SKM-1 treated with dmso at 0.1 percent for 144 hours (cell line): Measurements from ENCODE around the gene FREY1.

Experiments used
- DNase-seq: peaks from one replicate; lab custom pipeline; 2025; ENCODE audit not compliant: unreplicated experiment; lab: John Stamatoyannopoulos, UW

Gene FREY1

DNA sequence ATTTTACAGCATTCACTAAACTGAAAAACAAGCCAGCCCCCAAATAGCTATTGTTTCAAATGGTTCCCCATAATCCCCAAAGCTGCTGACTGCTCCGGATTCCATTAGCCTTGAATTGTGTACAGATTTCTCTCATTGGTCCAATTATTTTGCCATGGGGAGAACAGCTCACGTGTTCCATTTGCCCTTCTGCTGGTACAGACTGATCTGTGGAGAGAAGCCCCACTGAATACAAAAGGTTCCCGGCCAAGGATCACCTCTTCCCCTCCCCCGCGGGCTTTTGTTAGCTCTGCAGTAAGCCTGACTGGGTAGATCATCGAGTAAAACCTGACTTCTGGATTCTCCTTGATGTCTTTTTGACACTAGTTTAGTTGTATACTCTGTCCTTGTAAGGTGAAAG lies 30.7 kb downstream of the FREY1 start:
- no peak for DNase-seq

DNA sequence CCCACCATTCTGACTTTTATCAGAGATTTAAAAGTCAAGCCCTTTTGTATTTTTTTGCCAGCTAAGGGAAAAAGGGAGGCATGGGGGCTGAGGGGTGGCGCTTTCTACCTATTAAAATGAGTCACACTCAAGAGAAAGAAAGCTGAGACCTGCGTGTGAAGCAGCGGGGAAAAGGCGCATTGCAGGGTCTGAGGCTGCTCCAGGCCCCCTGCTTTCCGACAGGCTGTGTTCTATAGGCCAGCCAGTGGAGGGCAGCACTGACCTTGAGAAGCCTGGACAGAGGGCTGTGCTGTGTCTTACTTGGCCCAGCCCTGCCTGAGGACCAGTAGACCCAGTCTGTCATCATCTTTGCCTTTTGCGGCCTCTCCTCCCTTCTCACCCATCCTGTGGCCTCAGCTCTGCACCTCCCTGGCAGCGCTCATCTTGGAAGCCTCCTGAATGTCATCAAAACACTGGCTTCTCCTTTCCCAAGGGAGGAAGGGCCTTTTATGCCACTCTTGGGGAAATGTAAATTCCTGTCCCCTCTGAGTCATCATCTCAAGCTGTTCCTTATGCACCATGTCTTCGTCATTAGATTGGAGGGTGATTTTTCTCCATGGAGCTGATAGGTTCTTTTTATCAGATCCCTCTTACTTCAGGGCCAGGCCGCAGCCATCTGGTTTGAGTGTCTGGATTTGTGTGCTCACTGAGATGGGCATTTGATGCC lies 34.3 kb downstream of the FREY1 start:
- peak; percentile 10 for DNase-seq

DNA sequence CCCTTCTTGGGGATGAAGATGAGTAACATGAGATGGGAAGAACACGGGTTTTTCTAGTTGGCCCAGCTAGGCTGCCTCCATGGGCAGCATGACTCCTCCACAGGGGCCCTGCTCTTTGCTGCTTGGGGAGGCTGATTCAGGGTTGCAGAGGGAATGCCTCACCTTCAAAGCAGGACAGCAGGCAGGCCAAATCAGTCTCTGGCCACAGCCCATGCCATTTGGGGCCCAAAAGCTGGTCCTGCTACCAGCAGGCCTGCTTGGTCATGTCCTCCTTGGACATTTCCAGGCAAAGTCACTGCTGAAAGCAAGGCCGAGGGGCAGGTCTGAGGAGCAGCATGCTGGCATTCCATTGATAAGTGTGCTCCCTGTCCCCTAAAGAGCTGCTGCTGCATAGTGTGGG lies 35.4 kb downstream of the FREY1 start:
- no peak for DNase-seq

DNA sequence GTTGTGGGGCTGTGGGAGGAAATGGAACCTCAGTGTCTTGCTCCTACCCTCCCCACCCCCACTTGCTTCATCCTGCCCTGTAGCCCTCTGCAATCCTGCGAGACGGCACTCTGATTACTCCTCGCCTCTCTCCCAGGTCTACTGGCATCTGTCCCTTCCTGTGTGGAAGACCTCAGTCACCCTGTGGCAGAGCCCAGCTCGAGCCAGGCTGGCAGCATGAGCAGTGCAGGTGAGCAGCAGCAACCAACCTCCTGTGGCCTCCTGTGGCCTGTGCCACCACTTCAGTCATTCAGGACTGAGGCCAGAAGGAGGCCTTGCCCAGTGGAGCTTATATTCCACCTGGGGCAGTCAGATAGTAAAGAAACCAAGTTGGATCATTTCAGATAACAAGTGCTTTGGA lies 36.4 kb downstream of the FREY1 start:
- no peak for DNase-seq

DNA sequence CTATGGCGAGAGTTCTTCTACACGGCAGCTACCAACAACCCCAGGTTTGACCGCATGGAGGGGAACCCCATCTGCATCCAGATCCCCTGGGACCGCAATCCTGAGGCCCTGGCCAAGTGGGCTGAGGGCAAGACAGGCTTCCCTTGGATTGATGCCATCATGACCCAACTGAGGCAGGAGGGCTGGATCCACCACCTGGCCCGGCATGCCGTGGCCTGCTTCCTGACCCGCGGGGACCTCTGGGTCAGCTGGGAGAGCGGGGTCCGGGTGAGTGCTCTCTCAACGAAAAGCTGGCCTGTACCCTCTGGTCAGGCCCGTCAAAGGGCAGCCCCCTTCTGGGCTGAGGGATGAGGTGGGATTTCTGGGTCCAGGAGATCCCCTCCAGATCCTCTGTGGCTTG lies 37.5 kb downstream of the FREY1 start:
- no peak for DNase-seq

DNA sequence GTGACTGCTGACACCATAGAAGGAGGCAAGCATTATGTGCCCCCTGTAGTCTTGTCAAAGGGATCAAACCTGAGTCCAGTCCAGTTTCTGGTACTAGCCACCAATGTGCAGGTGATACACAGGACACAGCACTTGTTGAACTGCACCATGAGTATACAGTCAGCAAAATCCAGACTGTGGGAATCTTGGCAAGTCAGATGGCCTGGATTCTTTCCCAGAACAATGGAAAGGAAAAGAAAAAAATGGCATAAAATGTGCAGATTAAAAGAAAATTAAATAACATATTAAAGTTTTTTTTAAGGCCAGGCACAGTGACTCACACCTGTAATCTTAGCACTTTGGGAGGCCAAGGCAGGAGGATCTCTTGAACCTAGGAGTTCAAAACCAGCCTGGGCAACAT lies 43.0 kb downstream of the FREY1 start:
- no peak for DNase-seq

DNA sequence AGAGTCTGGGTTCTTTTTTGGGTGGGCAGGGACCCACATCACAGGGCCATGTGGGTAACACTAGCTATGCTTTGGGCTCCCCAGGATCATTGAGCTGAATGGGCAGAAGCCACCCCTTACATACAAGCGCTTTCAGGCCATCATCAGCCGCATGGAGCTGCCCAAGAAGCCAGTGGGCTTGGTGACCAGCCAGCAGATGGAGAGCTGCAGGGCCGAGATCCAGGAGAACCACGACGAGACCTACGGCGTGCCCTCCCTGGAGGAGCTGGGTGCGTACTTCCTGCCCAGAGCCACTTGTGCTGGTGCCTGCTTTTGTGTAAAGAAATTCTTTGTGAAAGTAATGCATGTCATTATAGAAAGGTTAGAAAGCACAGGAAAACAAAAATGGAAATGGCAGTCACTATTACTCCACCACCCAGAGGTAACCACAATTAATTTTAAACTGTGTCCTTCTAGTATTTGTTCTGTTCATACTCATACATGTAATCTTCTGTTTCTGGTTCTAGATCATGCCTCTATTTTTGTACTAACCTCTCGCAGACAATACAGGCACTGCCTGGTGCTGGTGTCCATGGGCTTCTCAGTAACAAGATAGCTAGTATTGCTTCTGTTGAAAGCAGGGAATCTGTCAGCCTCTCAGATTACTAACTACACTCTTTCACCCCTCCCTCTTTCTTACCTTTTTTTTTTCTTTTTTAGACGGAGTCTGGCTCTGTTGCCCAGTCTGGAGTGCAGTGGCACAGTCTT lies 46.1 kb downstream of the FREY1 start:
- DNase-seq = no peak

DNA sequence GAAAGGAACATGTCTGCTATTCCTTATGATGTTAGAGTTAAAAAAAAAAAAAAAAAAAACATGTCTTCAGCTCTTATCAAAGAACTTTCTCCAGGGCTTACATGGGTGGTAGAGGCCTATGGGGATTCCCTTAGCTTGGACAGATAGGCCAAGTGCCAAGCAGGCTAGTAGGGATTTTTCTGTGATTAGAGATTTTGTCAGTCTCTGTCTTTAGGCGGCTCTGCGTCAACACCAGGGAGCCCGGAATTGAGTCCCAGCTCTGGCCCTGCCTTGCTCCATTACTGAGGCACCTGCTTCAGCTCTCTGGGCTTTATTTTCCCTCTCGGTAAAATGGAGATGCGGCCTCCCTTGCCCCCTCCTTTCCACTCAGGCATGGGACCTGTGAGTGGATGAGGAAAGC lies 46.7 kb downstream of the FREY1 start:
- DNase-seq = no peak

DNA sequence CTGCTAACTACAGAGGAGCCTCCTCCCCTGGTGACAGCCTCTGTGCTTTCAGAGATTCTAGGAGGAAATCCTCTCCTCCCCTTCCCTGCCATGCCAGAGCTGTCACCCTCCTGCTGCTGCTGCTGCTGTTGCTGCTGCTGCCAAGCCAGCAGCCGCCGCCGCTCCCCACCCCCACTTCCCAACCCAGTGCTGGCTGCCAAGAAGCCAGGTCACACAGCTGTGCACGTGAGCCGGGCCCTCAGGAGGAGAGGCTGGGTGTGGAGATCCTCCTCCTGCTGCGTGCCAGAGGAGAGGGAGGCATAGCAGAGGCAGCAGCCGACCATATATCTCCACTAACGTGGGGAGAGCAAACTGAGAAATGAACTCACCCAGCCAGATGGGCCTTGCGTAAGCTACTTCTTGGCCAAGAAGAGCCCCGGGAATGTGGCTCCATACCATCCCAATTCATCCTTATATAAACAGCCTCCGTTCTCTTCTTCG lies 47.4 kb downstream of the FREY1 start:
- DNase-seq = no peak

DNA sequence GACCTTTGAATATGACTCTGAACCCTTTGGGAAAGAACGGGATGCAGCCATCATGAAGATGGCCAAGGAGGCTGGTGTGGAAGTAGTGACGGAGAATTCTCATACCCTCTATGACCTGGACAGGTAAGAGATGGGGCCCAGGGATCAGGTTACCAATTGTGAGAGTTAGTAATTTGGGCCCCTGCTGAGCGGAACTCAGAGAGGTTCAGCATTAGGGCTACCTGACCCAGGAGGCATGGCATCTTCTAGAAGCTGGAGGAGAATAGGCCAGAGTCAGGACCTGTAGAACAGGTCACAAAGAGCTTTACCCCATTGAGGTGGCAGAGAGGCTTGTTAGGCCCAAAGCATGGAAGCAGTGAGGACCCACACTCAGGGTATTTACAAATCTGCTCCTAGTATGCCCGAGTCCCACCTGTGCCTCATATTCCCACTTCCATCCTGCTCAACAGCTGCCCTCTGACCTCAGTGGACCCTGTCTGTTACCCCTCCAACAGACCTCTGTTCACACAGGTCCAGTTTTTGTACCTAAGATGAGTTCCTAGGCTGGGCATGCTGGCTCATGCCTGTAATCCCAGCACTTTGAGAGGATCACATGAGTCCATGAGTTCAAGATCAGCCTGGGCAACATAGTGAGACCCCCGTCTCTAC lies 48.2 kb downstream of the FREY1 start:
- no peak for DNase-seq

DNA sequence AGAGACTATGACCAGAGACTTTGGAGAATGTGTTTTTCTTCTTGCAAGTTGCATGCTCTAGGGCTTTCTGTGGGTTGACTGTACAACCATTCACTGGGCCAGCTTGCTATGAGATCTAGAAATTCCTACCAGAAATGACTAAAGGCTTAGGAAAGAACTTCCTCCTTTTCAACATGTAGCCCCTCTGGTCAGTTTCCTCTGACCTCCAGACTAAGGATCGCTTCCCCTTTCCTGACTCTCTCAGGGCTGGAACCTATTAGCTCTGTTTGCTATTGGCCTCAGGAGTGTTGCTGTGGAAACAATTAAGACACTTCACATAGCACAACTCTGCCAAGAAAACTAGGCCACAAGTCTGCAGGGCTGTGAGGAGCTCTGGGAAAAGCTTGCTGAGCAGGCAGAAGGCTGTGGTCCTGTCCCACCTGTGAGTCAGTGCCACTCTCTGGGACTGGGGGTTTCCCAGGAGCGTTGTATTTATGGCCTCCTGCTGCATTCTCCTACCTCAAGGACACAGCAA lies 49.1 kb downstream of the FREY1 start:
- DNase-seq = peak; percentile 91
